ENCODE data around the gene TIPIN.
"Not testable (repeated sequence)": the region's sequence is repeated elsewhere in the genome, so short reads cannot be mapped to it uniquely, and the experiment has no call there.

Gene TIPIN

GRCh38 chr15:66381376-66381775 is 24.9 kb upstream of the TIPIN start:
- DNase-seq (ENCODE audit: low read depth), result not testable (repeated sequence)

GRCh38 chr15:66378814-66379430 is 22.4 kb upstream of the TIPIN start:
- DNase-seq (ENCODE audit: low read depth), result no peak

GRCh38 chr15:66374179-66374578 is 17.7 kb upstream of the TIPIN start:
- no peak for DNase-seq (ENCODE audit: low read depth)

GRCh38 chr15:66369773-66370651 is 13.5 kb upstream of the TIPIN start:
- DNase-seq (ENCODE audit: low read depth), result no peak

- no peak for DNase-seq (ENCODE audit: low read depth)
Measured at GRCh38 chr15:66364944-66365528, 8.6 kb upstream of the TIPIN start.

- DNase-seq (ENCODE audit: low read depth), result no peak
Measured at GRCh38 chr15:66362776-66363175, 6.3 kb upstream of the TIPIN start.

- DNase-seq (ENCODE audit: low read depth), result not testable (repeated sequence)
Measured at GRCh38 chr15:66361745-66362460, 5.4 kb upstream of the TIPIN start.

GRCh38 chr15:66359740-66360139 is 3.3 kb upstream of the TIPIN start:
- no peak for DNase-seq (ENCODE audit: low read depth)

GRCh38 chr15:66356077-66356358 is 467 bp downstream of the TIPIN start:
- DNase-seq (ENCODE audit: low read depth), result no peak

GRCh38 chr15:66348530-66348929 is 8.0 kb downstream of the TIPIN start:
- not testable (repeated sequence) for DNase-seq (ENCODE audit: low read depth)

GRCh38 chr15:66328771-66329170 is 27.7 kb downstream of the TIPIN start:
- no peak for DNase-seq (ENCODE audit: low read depth)

GRCh38 chr15:66327736-66328135 is 28.7 kb downstream of the TIPIN start:
- no peak for DNase-seq (ENCODE audit: low read depth)

GRCh38 chr15:66326051-66326450 is 30.4 kb downstream of the TIPIN start:
- DNase-seq (ENCODE audit: low read depth), result no peak

- no peak for DNase-seq (ENCODE audit: low read depth)
Measured at GRCh38 chr15:66323312-66323928, 33.1 kb downstream of the TIPIN start.

- DNase-seq (ENCODE audit: low read depth), result no peak
Measured at GRCh38 chr15:66312144-66312543, 44.3 kb downstream of the TIPIN start.

- no peak for DNase-seq (ENCODE audit: low read depth)
Measured at GRCh38 chr15:66310786-66311185, 45.7 kb downstream of the TIPIN start.

GRCh38 chr15:66309828-66310227 is 46.7 kb downstream of the TIPIN start:
- DNase-seq (ENCODE audit: low read depth), result no peak

- no peak for DNase-seq (ENCODE audit: low read depth)
Measured at GRCh38 chr15:66308531-66308930, 48.0 kb downstream of the TIPIN start.

GRCh38 chr15:66306381-66306780 is 50.1 kb downstream of the TIPIN start:
- no peak for DNase-seq (ENCODE audit: low read depth)

GRCh38 chr15:66304425-66304824 is 52.1 kb downstream of the TIPIN start:
- not testable (repeated sequence) for DNase-seq (ENCODE audit: low read depth)

- DNase-seq (ENCODE audit: low read depth), result no peak
Measured at GRCh38 chr15:66302489-66303278, 53.8 kb downstream of the TIPIN start.
